ENCODE results near the gene CCDC7.
A peak's percentile ranks its signal among the peaks of the same experiment; 100 is the strongest.
"Not testable (repeated sequence)": the region's sequence is repeated elsewhere in the genome, so short reads cannot be mapped to it uniquely, and the experiment has no call there.

CCDC7 gene

DNA sequence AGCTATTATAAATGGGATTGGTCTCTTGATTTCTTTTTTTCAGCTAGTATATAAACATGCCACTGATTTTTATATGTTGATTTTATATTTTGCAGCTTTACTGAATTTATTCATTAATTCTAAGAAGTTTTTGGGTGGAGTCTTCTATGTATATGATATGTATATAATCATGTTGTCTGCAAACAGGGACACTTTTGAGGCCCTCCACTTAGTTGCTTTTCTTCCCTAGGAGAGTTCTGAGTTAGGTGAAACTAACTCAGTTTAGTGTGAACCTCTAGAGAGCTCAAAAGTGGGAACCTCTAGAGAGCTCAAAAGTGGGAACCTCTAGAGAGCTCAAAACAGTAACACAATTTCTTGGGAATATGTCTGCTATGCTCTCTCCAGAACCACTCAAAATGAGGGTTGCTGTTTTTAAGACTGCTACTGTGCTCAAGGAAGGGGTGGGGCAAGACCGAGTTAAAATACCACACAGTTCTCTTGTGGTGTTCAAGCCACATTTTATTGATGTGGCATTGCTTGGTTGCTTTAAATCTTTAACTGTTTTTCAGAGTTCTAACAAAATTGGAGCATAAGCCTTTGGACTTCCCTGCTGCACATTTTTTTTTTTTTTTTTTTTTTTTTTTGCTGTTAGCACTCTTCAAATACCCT lies 13.2 kb downstream of the CCDC7 start:
- no peak for DNase-seq

DNA sequence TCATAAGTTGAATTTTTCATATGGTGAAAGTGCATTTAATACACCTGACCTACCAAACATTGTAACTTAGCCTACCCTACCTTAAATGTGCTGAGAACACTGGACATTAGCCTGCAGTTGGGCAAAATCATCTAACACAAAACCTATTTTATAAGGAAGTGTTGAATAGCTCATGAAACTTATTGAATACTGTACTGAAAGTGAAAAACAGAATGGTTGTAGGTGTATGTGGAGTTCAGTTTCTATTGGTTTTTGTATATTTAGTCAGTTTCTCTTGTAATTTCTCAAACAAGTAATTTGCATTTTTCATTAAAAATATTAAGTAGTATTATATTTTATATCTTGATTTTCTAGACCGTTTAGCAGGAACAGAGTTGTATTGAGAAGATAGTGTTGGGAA lies 15.3 kb downstream of the CCDC7 start:
- no peak for DNase-seq

DNA sequence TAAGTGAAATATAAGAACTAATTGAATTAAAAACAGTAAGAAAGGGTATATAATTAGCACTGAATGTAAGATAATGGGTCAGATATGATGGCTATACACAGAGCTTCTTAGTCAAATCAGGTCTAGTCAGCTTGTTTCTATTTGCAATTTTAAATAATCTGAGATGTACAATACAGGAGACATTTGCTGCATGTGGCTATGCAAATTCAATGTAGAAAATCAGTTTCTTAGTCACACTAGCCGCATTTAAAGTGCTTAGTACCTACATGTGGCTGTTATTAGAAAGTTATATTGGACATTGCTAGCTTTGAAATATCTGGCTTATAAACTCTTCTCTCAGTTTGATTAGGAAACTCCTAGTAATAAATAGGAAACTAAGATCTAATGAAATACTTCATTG lies 25.3 kb downstream of the CCDC7 start:
- no peak for DNase-seq

DNA sequence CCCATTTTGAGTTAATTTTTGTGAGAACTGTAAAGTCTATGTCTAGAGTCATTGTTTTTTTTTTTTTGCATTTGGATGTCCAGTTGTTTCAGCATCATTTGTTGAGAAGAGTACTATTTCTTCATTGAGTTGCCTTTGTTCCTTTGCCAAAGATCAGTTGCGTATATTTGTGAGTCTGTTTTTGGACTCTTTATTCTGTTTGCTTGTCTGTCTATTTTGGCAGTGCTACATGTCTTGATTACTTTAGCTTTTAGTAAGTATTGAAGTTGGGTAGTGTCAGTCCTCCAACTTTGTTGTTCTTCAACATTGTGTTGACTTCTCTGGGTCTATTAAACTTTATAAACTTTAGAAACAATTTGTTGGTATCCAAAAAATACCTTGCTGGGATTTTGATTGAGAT lies 31.6 kb downstream of the CCDC7 start:
- no peak for DNase-seq

DNA sequence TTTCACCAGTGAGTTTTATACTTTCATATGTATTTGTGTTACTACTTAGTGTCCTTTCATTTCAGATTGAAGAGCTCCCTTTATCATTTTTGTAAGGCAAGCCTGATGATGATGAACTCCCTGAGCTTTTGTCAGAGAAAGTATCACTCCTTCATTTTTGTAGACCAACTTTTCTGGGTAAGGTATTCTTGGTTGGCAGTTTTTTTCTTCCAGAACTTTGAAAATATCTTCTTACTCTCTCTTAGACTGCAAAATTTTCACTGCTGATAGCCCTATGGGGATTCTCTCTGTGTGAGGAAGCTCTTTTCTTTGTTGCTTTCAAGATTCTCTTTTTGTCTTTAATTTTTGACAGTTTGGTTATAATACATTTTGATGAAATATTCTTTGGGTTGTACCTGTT lies 35.7 kb downstream of the CCDC7 start:
- no peak for DNase-seq

DNA sequence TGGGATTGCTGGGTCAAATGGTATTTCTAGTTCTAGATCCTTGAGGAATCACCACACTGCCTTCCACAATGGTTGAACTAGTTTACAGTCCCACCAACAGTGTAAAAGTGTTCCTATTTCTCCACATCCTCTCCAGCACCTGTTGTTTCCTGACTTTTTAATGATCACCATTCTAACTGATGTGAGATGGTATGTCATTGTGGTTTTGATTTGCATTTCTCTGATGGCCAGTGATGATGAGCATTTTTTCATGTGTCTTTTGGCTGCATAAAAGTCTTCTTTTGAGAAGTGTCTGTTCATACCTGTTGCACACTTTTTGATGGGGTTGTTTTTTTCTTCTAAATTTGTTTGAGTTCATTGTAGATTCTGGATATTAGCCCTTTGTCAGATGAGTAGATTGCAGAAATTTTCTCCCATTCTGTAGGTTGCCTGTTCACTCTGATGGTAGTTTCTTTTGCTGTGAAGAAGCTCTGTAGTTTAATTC lies 37.1 kb downstream of the CCDC7 start:
- DNase-seq: not testable (repeated sequence)

DNA sequence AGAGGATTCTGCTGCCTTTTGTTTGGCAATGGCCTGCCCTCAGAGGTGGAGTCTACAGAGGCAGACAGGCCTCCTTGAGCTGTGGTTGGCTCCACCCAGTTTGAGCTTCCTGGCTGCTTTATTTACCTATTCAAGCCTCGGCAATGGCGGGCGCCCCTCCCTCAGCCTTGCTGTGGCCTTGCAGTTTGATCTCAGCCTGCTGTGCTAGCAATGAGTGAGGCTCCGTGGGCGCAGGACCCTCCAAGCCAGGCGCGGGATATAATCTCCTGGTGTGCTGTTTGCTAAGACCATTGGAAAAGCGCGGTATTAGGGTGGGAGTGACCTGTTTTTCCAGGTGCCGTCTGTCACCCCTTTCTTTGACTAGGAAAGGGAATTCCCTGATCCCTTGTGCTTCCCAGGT lies 42.1 kb downstream of the CCDC7 start:
- not testable (repeated sequence) for DNase-seq

DNA sequence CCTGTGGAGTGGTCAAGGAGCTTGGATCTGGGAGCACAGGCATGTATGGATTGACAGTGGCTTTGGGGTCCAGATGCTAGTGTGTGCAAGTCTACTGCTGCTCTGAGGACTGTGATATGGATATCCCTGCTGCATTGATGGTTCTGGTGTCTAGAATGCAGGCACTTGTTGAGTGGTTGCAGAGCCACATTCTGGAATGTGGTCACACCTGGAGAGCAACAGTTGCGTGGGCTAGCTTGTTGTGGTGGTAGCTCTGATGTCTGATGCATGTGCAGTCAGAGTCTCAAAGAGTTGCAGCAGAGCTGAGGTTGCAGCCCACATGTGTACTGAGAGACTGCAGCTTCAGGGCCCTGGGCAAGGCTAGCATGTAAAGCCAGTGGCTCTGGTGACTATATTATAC lies 43.2 kb downstream of the CCDC7 start:
- no peak for DNase-seq

DNA sequence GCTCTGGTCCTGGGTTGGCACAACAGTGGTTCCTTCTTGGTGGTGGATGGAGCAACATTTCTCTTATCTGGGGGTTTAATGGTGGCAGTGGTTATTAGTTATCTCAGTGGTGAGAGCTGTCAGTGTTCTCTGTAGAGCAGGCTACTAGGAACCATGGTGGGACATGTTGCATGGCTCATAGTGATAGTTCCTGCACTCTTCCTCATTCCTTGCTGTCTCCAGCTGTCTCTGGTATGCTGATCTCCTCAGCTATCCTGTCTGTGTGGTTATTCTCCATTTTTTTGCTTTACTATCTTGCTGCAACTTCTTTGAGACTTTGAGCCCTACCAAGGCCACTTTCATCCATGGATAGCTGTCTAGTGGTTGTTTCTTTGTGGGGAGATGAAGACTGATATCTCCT lies 44.0 kb downstream of the CCDC7 start:
- DNase-seq: peak; percentile 31

DNA sequence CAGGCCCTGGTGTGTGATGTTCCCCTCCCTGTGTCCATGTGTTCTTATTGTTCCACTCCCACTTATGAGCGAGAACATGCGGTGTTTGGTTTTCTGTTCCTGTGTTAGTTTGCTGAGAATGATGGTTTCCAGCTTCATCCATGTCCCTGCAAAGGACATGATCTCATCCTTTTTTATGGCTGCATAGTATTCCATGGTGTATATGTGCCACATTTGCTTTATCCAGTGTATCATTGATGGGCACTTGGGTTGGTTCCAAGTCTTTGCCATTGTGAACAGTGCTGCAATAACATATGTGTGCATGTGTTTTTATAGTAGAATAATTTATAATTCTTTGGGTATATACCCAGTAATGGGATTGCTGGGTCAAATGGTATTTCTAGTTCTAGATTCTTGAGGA lies 48.6 kb downstream of the CCDC7 start:
- not testable (repeated sequence) for DNase-seq

DNA sequence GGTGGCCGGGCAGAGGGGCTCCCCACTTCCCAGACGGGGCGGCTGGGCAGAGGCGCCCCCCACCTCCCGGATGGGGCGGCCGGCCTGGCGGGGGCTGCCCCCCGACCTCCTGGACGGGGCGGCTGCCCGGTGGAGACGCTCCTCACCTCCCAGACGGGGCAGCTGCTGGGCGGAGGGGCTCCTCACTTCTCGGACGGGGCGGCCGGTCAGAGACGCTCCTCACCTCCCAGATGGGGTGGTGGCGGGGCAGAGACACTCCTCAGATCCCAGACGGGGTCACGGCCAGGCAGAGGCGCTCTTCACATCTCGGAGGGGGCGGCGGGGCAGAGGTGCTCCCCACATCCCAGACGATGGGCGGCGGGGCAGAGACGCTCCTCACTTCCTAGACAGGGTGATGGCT lies 54.2 kb downstream of the CCDC7 start:
- not testable (repeated sequence) for DNase-seq

DNA sequence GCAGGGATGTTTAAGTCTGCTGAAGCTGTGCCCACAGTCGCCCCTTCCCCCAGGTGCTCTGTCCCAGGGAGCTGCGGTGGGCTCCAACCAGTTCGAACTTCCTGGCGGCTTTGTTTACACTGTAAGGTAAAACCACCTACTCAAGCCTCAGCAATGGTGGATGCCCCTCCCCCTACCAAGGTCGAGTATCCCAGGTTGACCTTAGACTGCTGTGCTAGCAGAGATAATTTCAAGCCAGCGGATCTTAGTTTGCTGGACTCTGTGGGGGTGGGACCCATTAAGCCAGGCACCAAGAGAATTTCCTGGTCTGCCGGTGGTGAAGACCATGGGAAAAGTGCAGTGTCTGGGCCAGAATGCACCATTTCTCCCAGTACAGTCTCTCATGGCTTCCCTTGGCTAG lies 56.0 kb downstream of the CCDC7 start:
- no peak for DNase-seq

DNA sequence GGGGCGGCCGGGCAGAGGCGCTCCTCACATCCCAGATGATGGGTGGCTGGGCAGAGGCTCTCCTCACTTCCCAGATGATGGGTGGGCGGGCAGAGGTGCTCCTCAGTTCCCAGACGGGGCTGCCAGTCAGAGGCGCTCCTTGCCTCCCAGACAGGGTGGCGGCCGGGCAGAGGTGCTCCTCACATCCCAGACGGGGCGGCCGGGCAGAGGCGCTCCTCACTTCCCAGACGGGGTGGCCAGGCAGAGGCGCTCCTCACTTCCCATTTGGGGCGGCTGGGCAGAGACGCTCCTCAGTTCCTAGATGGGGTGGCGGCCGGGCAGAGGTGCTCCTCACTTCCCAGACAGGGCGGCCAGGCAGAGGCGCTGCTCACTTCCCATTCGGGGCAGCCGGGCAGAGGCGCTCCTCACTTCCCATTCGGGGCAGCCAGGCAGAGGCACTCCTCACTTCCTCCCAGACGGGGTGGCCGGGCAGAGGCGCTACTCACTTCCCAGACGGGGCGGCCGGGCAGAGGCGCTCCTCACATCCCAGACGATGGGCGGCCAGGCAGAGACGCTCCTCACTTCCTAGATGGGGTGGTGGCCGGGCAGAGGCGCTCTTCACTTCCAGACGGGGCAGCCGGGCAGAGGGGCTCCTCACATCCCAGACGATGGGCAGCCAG lies 60.0 kb downstream of the CCDC7 start:
- DNase-seq: not testable (repeated sequence)

DNA sequence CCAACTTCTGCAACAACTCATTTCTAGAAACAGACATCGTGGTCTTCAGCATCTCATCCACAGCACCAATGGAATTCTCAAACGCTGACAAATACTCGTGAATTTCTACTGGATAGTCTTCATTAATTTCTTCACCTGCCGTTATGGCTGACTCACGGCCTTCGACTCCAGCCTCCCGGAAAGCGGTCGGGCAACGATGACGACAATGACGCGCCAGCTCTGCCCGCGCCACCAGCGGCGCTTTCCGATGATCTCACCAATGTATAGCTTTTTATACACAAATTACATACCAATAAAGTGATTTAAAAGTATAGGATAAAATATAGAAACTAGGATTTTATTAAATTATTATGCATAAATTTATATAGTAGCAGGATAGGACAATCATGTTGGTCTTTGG lies 65.7 kb downstream of the CCDC7 start:
- DNase-seq: no peak

DNA sequence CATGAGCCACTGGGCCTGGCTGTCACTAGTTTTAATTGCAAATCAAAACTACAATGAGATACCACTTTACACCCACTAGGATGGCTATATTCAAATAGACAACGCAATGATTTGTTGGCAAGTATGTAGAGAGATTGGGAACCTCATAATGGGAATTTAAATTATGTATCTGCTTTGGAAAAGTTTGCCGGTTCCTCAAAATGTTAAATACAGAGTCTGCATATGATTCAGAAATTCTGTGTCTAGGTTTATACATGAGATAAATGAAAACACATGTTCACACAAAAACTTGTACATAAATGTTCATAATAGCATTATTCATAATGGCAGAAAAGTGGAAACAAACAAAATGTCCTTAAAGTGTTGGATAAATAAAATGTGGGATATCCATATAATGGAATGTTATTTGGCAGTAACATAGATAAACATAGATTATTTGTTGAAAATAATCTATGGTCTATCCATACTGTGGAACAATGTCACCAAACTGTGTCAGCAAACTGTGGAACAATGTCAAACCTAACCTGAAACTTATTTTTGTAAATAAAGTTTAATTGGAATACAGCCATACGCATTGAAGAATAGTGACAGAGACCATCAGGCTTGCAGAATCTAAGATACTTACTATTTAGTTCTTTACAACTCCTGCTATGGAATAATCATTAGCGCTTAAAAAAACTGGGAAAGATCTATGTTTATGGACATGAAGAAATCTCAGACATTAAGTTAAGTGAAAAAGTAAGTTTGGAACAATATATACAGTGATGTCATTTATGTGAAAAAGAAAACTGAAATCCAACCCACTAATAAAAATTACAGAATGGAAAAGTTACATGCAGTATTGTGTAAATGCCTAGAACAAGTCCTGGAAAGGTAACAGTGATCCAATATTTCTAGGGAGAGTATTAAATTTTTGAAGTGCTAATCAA lies 70.9 kb downstream of the CCDC7 start:
- DNase-seq: no peak

DNA sequence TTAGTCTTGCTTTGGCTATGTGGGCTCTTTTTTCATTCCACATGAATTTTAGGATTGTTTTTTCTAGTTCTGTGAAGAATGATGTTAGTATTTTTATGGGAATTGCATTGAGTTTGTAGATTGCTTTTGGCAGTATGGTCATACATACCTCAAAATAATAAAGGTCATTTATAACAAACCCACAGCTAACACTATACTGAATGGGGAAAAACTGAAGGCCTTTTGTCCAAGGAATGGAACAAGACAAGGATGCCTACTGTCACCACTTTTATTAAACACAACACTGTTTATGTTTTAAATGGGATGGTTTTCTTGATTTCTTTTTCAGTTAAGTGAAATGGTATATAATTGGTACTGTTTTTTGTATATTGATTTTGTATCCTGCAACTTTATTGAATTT lies 84.3 kb downstream of the CCDC7 start:
- DNase-seq: no peak

DNA sequence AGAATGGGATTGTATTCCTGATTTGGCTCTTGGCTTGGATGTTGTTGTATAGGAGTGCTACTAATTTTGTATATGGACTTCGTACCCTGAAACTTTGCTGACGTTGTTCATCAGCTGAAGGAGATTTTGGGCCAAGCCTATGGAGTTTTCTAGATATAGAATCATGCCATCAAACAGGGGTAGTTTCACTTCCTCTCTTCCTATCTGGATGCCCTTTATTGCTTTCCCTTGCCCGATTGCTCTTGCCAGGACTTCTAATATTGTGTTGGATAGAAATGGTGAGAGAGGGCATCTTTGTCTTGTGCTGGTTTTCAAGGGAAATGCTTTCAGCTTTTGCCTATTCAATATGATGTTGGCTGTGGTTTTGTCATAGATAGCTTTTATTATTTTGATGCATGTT lies 92.3 kb downstream of the CCDC7 start:
- DNase-seq: no peak

DNA sequence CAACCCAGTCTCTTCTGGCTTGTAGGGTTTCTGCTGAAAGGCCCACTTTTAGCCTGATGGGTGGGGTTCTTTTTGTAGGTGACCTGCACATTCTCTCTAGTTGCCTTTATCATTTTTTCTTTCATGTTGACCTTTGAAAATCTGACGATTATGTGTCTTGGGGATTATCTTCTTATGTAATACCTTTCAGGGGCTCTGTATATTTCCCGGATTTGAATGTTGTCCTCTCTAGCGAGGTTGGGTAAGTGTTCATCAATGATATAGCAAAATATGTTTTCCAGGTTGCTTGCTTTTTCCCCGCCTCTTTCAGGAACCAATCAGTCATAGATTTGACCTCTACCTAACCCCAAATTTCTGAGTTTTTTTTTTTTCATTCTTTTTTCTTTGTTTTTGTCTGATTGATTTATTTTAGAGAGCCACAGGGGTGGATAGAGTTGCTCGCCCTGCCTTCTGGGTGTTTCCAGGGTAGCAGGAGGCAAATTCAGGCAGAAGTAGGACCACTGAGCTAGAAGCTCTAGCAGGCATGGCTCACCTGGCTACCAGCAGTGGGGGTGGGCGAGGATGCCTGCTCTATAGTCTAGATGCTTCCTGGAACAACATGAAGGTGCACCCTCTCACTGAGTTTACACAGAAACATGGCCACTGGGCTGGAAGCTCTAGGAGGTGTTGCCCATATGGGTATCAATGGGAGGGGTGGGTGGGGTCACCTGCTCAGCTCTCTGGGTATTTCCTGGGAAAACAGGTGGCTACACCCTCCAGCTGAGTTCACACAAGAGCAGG lies 94.9 kb downstream of the CCDC7 start:
- DNase-seq: no peak

DNA sequence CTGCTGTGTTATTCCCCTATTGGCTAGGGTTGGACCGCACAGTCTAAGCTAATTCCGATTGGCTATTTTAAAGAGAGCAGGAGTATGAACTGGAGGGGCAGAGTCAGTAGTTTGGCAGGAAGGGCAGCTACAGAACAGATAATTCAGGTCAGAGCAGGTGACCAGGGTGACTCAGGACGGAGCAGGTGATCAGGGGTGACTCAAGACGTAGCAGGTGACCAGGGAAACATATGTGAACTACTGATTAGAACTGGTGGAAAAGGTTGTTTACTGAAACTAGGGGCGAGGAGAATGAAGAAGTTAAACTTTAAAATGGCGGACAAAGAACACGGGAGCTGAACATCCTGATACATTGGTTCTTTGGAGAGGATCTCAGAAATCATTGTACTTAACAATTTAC lies 102.3 kb downstream of the CCDC7 start:
- no peak for DNase-seq

DNA sequence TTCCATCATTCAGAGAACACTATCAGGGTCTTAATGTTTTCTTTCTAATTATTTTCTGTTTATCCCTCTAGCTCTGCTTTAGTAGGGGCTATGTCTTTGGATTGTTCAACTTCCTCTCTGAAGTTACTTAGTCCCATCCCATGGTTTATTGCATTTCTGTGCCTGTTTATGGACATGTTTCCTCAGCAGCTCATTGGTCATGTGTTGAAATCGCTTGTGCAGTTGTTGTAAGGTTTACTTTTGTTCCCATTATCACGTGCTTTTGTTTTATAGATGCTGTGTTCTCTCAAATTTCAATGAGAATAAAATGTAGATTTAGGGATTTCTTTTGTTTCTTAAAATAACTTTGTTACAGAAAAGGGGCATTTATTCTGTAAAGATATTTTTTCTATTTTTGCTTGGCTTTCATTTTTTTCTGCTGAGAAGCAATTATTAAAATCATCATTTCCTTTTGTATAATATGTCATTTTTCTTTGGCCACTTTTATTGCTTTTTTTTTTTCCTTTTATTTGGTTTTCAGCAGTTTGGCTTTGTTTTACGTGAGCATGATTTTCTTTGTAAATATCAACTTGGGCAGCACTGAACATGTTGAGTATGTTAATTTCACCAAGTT lies 110.9 kb downstream of the CCDC7 start:
- no peak for DNase-seq

DNA sequence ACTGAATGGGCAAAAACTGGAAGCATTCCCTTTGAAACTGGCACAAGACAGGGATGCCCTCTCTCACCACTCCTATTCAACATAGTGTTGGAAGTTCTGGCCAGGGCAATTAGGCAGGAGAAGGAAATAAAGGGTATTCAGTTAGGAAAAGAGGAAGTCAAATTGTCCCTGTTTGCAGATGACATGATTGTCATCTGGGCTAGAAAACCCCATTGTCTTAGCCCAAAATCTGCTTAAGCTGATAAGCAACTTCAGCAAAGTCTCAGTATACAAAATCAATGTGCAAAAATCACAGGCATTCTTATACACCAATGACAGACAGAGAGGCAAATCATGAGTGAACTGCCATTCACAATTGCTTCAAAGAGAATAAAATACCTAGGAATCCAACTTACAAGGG lies 116.8 kb downstream of the CCDC7 start:
- DNase-seq: not testable (repeated sequence)

DNA sequence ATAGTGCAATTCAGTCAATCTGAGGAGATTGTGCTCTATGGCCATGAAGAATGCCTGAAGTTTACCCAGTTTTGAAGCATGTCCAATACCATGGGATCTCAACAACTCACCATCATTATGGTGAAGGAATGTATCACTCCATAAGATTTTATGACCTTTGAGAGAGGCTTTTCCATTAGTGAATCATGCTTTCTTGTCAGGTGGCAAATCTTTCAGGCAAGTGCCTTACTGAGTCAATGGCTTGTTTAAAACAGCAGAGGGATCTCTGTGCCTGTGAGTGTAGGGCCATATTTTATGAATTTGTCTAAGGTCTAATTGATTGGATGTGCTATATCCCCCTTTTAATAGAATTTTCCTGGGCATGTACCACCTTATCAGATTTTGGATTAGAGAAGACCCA lies 131.5 kb downstream of the CCDC7 start:
- DNase-seq: no peak

Data from fibroblast of skin of back (primary cell).